ENCODE results near the gene ATOSA. TPM values are rescaled to one million over a fixed set of nuclear protein-coding genes. Genes with fewer than 3 reads are reported as not detected.

The ATOSA gene, protein sequence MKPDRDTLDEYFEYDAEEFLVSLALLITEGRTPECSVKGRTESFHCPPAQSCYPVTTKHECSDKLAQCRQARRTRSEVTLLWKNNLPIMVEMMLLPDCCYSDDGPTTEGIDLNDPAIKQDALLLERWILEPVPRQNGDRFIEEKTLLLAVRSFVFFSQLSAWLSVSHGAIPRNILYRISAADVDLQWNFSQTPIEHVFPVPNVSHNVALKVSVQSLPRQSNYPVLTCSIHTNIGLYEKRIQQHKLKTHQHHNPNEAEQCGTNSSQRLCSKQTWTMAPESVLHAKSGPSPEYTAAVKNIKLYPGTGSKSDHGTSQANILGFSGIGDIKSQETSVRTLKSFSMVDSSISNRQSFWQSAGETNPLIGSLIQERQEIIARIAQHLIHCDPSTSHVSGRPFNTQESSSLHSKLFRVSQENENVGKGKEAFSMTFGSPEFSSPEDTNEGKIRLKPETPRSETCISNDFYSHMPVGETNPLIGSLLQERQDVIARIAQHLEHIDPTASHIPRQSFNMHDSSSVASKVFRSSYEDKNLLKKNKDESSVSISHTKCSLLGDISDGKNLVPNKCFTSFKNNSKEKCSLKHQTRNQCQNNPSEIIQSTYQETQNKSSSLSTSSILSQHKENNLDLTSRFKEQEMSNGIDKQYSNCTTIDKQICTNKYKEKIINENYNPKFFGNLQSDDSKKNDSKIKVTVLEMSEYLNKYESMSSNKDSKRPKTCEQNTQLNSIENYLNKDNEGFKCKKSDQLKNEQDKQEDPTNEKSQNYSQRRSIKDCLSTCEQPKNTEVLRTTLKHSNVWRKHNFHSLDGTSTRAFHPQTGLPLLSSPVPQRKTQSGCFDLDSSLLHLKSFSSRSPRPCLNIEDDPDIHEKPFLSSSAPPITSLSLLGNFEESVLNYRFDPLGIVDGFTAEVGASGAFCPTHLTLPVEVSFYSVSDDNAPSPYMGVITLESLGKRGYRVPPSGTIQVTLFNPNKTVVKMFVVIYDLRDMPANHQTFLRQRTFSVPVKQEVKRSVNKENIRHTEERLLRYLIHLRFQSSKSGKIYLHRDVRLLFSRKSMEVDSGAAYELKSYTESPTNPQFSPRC
- 10 to 100 TPM; 46.4 to 59.0 TPM for total RNA-seq
- long read RNA-seq, partial matches to known transcripts = 7 of 16 reads
- long read RNA-seq, other reads (novel, unspliced or antisense) = 7 of 16 reads

DNA sequence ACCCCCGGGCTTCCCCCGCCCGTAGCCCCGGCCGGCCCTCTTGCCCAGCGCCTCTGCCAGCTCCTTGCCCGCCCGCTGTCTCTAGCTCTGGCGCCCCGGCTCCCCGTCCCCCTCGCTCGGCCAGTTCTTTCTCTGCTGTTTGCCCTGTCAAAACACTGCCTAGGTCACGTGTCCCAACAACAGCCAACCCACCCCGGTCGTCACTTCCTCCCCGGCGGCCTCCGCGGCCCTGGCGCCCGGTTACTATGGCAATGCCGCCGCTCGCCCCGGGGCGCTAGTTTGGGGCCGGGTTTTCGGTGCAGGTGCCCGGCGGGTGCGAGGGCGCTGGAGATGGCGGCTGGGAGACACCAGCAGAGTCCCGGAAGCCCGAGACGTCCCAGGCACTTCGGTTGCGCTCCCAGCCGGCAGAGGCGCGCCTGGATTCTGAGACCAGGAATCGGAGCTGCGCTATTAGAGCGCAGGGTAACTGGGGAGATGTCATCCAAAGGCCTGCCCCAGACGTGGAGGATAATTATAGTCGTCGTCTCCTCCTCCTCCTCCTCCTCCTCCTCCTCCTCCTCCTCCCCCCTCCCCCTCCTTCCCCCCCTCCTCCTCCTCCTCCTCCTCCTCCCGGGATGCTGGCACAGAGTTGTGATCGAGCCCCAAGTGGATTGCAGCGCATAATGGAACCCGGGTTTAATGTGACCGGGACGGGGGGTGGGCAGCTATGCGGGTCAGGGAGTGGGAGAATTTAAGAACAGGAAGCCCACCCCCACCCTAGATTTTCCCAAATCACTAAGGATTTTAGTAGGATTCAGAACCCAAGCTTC, at the start of gene ATOSA:
ATOSA (minus strand) TSS at position 157 of the 809 bp plus-strand sequence. CDS start 1,367 bp downstream, outside the sequence.
- ATAC-seq = peak; percentile 86
- intact Hi-C loops (cut with DNase I, micrococcal nuclease) = no loop called here
- DNase-seq = peak; percentile 93 to 94

DNA sequence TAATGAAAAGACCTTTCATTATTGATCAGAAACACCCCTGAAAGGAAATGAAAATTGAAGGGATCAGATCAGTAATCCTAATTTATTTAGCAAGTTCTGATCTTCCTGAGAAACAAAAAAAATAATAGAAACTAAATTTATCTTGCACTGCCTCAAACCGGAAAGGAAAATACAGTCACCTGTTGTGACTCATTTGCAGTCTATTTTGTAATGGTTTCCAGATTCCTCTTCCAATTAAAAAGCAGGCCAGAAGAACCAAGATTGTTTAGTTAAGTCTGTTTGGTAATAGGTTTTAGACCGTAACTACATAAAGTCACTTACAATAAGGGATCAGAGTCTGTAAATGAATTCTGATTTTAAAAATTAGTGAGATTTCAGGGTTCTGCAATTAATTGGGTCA, 49.7 kb upstream of the ATOSA start:
- ATAC-seq = no peak
- intact Hi-C loops (cut with DNase I, micrococcal nuclease) = no loop called here
- DNase-seq = no peak

- intact Hi-C loops (cut with DNase I, micrococcal nuclease) = no loop called here
- DNase-seq = no peak
- no peak for ATAC-seq
These were observed 48.6 kb upstream of the ATOSA start for GRCh38 chr15:52727815-52728214.

DNA sequence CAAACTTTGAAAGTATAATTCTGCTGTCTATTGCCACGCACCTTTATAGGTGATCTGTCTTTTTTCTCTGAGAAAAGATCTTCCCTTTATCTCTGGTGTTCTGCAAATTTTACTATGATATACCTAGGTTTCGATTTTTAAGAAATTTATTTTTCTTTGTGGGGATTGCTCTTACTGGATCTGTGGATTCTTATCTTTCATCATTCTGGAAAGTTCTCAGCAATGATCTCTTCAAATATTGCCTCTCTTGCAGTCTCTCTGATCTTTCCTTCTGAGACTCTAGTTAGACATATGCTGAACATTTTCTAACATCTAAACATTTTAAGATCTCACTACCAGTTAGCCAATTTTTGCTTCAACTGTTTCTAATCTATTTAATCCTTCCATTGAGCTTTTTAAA, 47.0 kb upstream of the ATOSA start:
- intact Hi-C loops (cut with DNase I, micrococcal nuclease) = no loop called here
- ATAC-seq (no peak), DNase-seq (no peak)

- no peak for ATAC-seq
- intact Hi-C loops (cut with DNase I, micrococcal nuclease) = no loop called here
These were observed 39.4 kb upstream of the ATOSA start for GRCh38 chr15:52718551-52718950.

GRCh38 chr15:52717924-52718323, 38.7 kb upstream of the ATOSA start:
- ATAC-seq (no peak), DNase-seq (no peak)
- intact Hi-C loops (cut with DNase I, micrococcal nuclease) = no loop called here

More at GRCh38 chr15:52718551-52718950, 39.4 kb upstream of the ATOSA start:
- no peak for DNase-seq

DNA sequence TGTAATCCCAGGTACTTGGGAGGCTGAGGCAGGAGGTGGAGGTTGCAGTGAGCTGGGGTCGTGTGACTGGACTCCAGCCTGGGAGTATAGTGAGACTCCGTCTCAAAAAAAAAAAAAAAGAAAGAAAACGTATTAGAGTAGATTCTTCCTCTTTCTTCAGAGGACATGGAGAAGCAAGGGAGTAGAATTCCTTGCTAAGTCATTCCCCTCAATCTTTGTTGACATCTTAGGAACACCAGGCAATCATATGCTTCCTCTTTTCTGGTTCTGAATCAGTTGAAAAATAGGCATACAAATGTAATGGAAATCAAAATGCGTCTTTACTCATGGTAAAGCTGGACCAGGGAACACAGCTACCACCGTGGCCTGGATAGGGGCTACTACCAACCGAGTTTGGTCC, 38.3 kb upstream of the ATOSA start:
- intact Hi-C loops (cut with DNase I, micrococcal nuclease) = no loop called here
- no peak for ATAC-seq

GRCh38 chr15:52716536-52716935, 37.3 kb upstream of the ATOSA start:
- no peak for ATAC-seq
- intact Hi-C loops (cut with DNase I, micrococcal nuclease) = no loop called here
- no peak for DNase-seq

More for the DNA sequence above, 38.3 kb upstream of the ATOSA start:
- DNase-seq = no peak

DNA sequence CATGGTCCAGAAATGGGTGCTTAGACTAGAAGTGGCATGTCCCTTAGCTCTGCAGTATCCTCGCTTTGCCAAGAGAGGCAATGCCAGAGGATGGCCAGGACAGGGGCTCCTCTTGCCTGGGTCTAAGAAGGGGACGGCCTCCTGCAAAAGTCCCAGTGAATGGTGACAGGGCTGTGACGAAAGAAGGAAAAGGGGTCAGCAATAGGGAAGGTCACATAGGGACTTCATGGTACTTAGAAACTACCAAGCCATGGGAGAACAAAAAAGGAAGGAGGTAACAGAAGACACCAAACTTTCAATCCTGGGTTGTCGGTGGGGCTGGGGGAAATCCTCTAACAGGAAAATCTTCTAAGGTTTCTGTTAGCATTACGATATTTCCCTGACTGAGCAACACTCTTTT, 36.2 kb upstream of the ATOSA start:
- ATAC-seq (no peak), DNase-seq (no peak)
- intact Hi-C loops (cut with DNase I, micrococcal nuclease) = no loop called here

DNA sequence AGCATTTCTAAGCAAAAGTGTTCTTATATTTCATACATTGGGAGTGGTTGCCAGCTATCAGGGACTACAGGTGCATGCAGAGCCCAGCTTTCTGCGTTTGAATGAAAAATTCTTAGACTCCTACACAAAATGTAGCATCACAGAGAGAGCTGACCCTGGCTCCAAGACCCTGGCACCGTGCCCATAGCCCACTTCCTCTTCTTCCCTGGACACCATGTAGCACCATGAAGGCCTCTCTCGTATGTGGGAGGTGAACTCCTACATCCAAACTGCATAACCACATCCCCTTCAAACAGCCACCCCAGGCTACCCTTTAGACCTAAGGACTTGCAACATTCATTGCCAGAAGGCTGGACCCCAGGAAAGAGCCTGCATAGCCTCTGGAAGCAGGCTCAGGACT, 35.8 kb upstream of the ATOSA start:
- no peak for DNase-seq
- intact Hi-C loops (cut with DNase I, micrococcal nuclease) = no loop called here
- no peak for ATAC-seq

DNA sequence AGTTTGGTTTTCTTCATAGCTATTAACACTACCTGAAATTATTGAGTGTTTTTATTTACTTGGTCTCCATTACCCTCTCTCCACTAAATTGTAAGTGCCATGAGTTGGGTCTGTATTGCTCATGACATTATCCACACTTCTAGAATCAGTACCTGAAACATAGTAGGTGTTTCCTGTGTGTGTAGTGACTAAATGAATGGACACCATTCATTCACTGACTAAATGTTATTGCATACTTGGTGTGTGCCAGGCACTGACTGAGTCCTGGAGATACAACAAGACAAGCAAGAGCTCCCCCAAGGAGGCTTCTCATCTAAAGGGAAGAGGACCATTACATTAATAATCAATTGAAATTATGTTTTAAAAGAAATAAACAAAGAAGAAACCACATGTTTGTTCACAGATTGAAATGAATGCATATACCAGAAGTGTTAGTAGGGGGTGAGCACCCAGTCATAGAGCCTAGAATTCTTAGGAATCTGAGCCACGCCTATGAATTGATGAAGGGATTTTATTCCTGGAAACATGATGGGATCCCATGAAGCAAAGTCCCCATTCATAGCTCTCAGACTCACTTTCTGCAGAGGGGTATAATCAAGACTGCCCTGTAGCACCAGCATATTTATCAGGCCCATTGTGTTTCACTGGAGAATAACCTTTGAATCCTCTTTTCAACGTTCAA, 31.7 kb upstream of the ATOSA start:
- ATAC-seq (no peak), DNase-seq (no peak)
- intact Hi-C loops (cut with DNase I, micrococcal nuclease) = no loop called here

DNA sequence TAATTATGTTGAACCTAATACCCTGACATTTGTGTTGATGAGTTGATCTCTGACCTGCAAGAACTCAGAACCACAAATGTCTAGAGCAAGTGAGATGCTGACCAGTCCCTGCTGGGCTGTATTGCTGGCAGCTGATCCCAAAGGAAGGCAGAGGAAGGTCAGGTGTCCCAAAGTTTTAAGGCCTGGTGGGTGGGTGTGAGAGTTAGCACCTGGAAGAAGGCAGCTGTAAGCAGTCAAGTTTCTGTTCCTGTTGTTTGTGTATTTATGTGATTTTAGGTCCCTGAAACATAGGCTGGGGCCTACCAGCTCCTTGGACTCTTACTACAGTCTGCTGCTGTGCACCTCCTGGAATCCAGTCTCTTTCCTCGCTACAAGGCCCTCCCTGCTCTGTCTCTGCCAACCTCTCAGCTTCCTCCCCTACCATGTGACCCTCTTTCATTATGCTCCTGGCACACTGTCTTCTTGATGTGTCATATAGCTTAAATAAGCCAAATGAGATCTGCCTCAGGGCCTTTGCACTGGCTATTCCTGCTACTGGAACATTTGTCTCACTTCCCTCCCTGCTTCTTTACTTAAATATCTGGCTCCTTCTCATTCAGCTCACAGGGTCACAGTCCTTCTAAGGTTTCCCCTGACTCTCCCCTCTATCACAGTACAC, 31.0 kb upstream of the ATOSA start:
- DNase-seq (no peak), ATAC-seq (no peak)
- intact Hi-C loops (cut with DNase I, micrococcal nuclease) = no loop called here

GRCh38 chr15:52709187-52709981, 30.2 kb upstream of the ATOSA start:
- ATAC-seq (peak; percentile 100), DNase-seq (peak; percentile 78 to 85)
- intact Hi-C loops (cut with DNase I, micrococcal nuclease) = no loop called here

DNA sequence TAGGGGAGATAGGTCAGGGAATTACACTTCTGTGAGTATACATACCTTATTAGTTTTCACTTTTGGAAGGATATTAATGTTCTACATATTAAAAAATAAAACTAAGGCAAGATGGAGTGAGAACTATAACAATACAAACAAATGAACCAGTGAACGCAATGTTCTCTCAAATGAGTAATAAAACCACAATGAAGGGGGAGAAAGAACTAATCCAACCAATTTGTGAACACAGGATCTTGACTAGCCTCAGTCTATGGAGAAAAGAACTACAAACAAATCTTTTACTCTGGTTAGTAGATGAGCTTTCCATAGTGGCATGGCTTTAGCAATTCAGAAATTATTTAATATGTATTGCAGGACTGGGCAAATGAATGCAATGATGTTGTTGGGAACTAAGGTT, 26.9 kb upstream of the ATOSA start:
- intact Hi-C loops (cut with DNase I, micrococcal nuclease) = no loop called here
- no peak for DNase-seq
- ATAC-seq = no peak

- intact Hi-C loops (cut with DNase I, micrococcal nuclease) = no loop called here
- no peak for ATAC-seq
- DNase-seq = no peak
These were observed 23.2 kb upstream of the ATOSA start for GRCh38 chr15:52702390-52702789.

- intact Hi-C loops (cut with DNase I, micrococcal nuclease) = no loop called here
- DNase-seq (no peak), ATAC-seq (no peak)
These were observed 20.3 kb upstream of the ATOSA start for GRCh38 chr15:52699457-52699856.

DNA sequence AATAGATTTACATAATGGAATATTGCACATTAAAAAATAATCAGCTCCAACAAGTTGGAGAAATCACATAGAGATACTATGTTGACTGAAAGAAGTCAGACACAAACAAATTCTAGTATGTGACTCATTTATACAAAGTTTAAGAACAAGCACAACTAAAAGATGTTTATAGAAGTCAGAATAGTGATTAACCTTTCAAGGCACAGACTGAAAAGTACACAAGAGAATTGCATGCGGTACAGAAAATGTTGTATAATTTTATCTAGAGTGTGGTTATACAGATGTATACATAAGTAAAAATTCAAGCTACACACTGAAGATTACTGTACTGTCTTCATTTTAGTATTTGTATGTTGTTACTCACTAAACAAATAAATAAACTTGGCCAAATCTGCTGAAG, 19.3 kb upstream of the ATOSA start:
- no peak for ATAC-seq
- DNase-seq = no peak
- intact Hi-C loops (cut with DNase I, micrococcal nuclease) = no loop called here
